ENCODE results near the gene KSR2.

GRCh38 chr12:117523971-117524370 is 444.8 kb downstream of the KSR2 start:
- TF ChIP-seq, protein P1, sequence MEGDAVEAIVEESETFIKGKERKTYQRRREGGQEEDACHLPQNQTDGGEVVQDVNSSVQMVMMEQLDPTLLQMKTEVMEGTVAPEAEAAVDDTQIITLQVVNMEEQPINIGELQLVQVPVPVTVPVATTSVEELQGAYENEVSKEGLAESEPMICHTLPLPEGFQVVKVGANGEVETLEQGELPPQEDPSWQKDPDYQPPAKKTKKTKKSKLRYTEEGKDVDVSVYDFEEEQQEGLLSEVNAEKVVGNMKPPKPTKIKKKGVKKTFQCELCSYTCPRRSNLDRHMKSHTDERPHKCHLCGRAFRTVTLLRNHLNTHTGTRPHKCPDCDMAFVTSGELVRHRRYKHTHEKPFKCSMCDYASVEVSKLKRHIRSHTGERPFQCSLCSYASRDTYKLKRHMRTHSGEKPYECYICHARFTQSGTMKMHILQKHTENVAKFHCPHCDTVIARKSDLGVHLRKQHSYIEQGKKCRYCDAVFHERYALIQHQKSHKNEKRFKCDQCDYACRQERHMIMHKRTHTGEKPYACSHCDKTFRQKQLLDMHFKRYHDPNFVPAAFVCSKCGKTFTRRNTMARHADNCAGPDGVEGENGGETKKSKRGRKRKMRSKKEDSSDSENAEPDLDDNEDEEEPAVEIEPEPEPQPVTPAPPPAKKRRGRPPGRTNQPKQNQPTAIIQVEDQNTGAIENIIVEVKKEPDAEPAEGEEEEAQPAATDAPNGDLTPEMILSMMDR (IDR thresholded peaks at IDR 0.05): no peak
- TF ChIP-seq POLR2A (IDR thresholded peaks at IDR 0.05): no peak

All from testis (tissue), 2 donors.